Common myeloid progenitor, CD34-positive (primary cell): Measurements from ENCODE around the gene KREMEN2.

Experiments used
- CTCF ChIA-PET: fragments of 350-600 bp; sonication (Branson Sonifier 250); formaldehyde crosslinking; loops from one replicate; lab custom pipeline; 2021; ENCODE audit warnings: antibody characterized with exemption; lab: Charles Lee
- POLR2A ChIA-PET: fragments of 350-600 bp; sonication (Branson Sonifier 250); formaldehyde crosslinking; loops from one replicate; lab custom pipeline; 2021; ENCODE audit warnings: antibody characterized with exemption; lab: Charles Lee
- DNase-seq, 3 donors: peaks; one replicate each; pipeline versions ENCODE4 v3.0.0 to v3.0.0-alpha.2; 2013
- H3K27ac ChIP-seq, 2 experiments: 1 replicate in 1 of 2; 2 replicates in 1 of 2; pipeline ENCODE4 v1.7.0; 2013; ENCODE audit warnings: inconsistent platforms in 2 of 2, low read length in 2 of 2, mild to moderate bottlenecking in 2 of 2, low read depth in 1 of 2, moderate library complexity in 1 of 2; ENCODE audit not compliant: severe bottlenecking in 2 of 2, insufficient read depth in 1 of 2, poor library complexity in 1 of 2
- H3K27me3 ChIP-seq, 5 experiments: replicated peaks in 2 of 5; 1 replicate in 3 of 5; 2 replicates in 2 of 5; pipeline versions ENCODE4 v1.6.1 to v1.7.0; 2013; ENCODE audit warnings: low read length in 4 of 5, mild to moderate bottlenecking in 2 of 5, moderate library complexity in 2 of 5, inconsistent platforms in 1 of 5; ENCODE audit not compliant: insufficient read depth in 5 of 5, control insufficient read depth in 4 of 5
- H3K36me3 ChIP-seq, 4 experiments: 1 replicate in 2 of 4; 2 replicates in 2 of 4; pipeline versions ENCODE4 v1.6.1 to v1.7.0; 2013; ENCODE audit warnings: low read length in 3 of 4, control low read depth in 1 of 4, mild to moderate bottlenecking in 1 of 4; ENCODE audit not compliant: control insufficient read depth in 4 of 4, insufficient read depth in 4 of 4
- H3K4me1 ChIP-seq, 4 experiments: 1 replicate in 3 of 4; 2 replicates in 1 of 4; pipeline versions ENCODE4 v1.6.1 to v1.7.1; 2013; ENCODE audit warnings: low read length in 3 of 4, mild to moderate bottlenecking in 3 of 4, control low read depth in 1 of 4, inconsistent platforms in 1 of 4, moderate library complexity in 1 of 4; ENCODE audit not compliant: control insufficient read depth in 4 of 4, insufficient read depth in 4 of 4; ENCODE audit errors: control extremely low read depth in 1 of 4
- H3K4me3 ChIP-seq, 7 experiments: 1 replicate in 4 of 7; 2 replicates in 3 of 7; pipeline versions ENCODE4 v1.5.1 to v1.7.0; 2013; ENCODE audit warnings: mild to moderate bottlenecking in 7 of 7, low read length in 6 of 7, moderate library complexity in 6 of 7, inconsistent platforms in 2 of 7, low read depth in 2 of 7, control low read depth in 1 of 7; ENCODE audit not compliant: insufficient read depth in 4 of 7, control insufficient read depth in 1 of 7; ENCODE audit errors: extremely low read depth in 1 of 7
- H3K9me3 ChIP-seq, 5 experiments: 1 replicate in 4 of 5; 2 replicates in 1 of 5; pipeline versions ENCODE4 v1.6.1 to v1.7.1; 2013; ENCODE audit warnings: low read length in 4 of 5, mild to moderate bottlenecking in 2 of 5, inconsistent platforms in 1 of 5, low read depth in 1 of 5, moderate library complexity in 1 of 5; ENCODE audit not compliant: control insufficient read depth in 4 of 5, insufficient read depth in 2 of 5; ENCODE audit errors: control extremely low read depth in 1 of 5
- WGBS: methylation state at CpG from one replicate; pipeline ENCODE4 v1.1.5; 2013; ENCODE audit not compliant: insufficient coverage; 5-methylcytosine and 5-hydroxymethylcytosine counted together

KREMEN2 gene

DNA sequence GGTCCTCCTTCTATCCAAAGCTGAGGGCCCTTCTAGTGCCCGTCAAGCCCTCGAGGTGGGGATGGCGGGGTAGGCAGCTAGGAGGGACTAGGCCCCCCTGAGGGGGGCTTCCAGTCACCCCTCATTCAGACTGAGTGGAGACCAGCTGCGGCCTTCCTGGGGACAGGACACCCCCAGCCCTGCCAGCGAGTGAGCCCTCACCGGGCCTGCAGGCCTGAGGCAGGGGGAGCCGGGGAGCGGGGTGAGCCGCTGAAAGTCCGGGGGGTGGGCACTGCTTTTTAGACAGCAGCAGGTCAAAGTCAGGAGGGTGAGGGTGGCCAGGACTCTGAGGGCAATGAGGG is 8.7 kb upstream of the KREMEN2 start:
- Histone ChIP-seq H3K4me3 (peak overlapping the region in 6 of 7 experiments; percentile 31 to 76 (median 63)), H3K4me1 (peaks cover 0 to 28% (median 24%) of the 10 kb centered on the region in 4 experiments), H3K36me3 (peaks cover 0 to 21% (median 2%) of the 10 kb centered on the region in 4 experiments), H3K9me3 (no peaks in the 10 kb centered on the region), H3K27me3 (peaks cover 0 to 2% (median 0%) of the 10 kb centered on the region in 5 experiments), H3K27ac (no peak overlapping the region)
- POLR2A ChIA-PET, result no interaction called here
- DNase-seq, result no peak
- CTCF ChIA-PET, result interaction anchor here (2.1 to 2.4 kb wide), 2 partner anchors 12 kb away, joined by 6 to 9 read pairs; no protein-coding TSS in a partner anchor
- WGBS, result 13% methylated on average over 10 of the region's 10 CpGs

GRCh38 chr16:2955779-2956578 is 8.1 kb upstream of the KREMEN2 start:
- Histone ChIP-seq H3K27ac (peak overlapping the region; percentile 25), H3K4me3 (peak overlapping the region; percentile 39 to 76 (median 57)), H3K4me1 (peaks cover 0 to 28% (median 24%) of the 10 kb centered on the region in 4 experiments), H3K36me3 (peaks cover 0 to 16% (median 0%) of the 10 kb centered on the region in 4 experiments), H3K27me3 (peaks cover 0 to 2% (median 0%) of the 10 kb centered on the region in 5 experiments), H3K9me3 (no peaks in the 10 kb centered on the region)
- WGBS, result 5% methylated on average over 19 of the region's 21 CpGs
- ChIA-PET POLR2A (no interaction called here), CTCF (interaction anchor here (0.7 to 2.4 kb wide), 7 partner anchors 8 to 136 kb away, joined by 3 to 11 read pairs (median 5); no protein-coding TSS in a partner anchor)
- DNase-seq, result peak in 2 of 3 donors; percentile 38 to 53

DNA sequence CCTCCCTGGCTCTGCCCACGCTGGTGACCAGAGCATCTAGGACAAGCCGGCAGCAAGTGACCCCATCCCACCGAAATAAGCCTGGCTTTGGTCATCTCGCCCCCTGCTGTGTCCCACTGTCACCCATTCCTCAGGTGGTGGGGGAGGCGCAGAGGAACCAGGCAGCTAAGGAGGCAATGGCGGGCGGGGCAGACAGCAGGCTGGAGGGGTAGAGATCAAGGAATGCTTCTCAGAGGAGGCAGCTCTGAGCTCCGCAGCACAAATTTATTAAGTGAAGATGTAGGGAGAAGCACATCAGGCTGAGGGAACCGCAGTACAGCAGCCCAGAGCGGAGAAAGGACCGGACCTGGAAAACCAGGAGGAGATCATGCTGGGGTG is 7.5 kb upstream of the KREMEN2 start:
- ChIA-PET POLR2A (no interaction called here), CTCF (interaction anchor here (0.7 to 2.4 kb wide), 7 partner anchors 9 to 136 kb away, joined by 3 to 11 read pairs (median 5); no protein-coding TSS in a partner anchor)
- 97% methylated on average over 4 of the region's 11 CpGs for WGBS
- H3K27ac ChIP-seq, result no peak overlapping the region
- peaks cover 0 to 13% (median 0%) of the 10 kb centered on the region in 4 experiments for H3K36me3 ChIP-seq
- peaks cover 0 to 29% (median 25%) of the 10 kb centered on the region in 4 experiments for H3K4me1 ChIP-seq
- peaks cover 0 to 2% (median 0%) of the 10 kb centered on the region in 5 experiments for H3K27me3 ChIP-seq
- no peak for DNase-seq
- no peaks in the 10 kb centered on the region for H3K9me3 ChIP-seq
- peak overlapping the region in 3 of 7 experiments; percentile 57 to 76 (median 72) for H3K4me3 ChIP-seq

GRCh38 chr16:2959206-2959605 is 4.9 kb upstream of the KREMEN2 start:
- Histone ChIP-seq H3K27ac (no peak overlapping the region), H3K27me3 (peaks cover 0 to 27% (median 16%) of the 10 kb centered on the region in 5 experiments), H3K4me3 (no peak overlapping the region), H3K9me3 (no peaks in the 10 kb centered on the region), H3K36me3 (no peaks in the 10 kb centered on the region), H3K4me1 (peaks cover 0 to 45% (median 39%) of the 10 kb centered on the region in 4 experiments)
- ChIA-PET POLR2A (no interaction called here), CTCF (interaction anchor here (0.8 to 1.9 kb wide), 6 partner anchors 11 to 120 kb away, joined by 3 to 6 read pairs (median 4); no protein-coding TSS in a partner anchor)
- no peak for DNase-seq
- WGBS, result 96% methylated on average over 9 of the region's 10 CpGs

- no peaks in the 10 kb centered on the region for H3K9me3 ChIP-seq
- peaks cover 0 to 46% (median 39%) of the 10 kb centered on the region in 4 experiments for H3K4me1 ChIP-seq
- no peak overlapping the region for H3K27ac ChIP-seq
- peaks cover 0 to 38% (median 18%) of the 10 kb centered on the region in 5 experiments for H3K27me3 ChIP-seq
- CTCF ChIA-PET, result interaction anchor here (0.7 to 1.9 kb wide), 7 partner anchors 10 to 1337 kb away, joined by 3 to 6 read pairs (median 3); no protein-coding TSS in a partner anchor
- H3K4me3 ChIP-seq, result no peak overlapping the region
- whole genome bisulfite sequencing, result 89% methylated on average over 14 of the region's 17 CpGs
- POLR2A ChIA-PET, result no interaction called here
- no peaks in the 10 kb centered on the region for H3K36me3 ChIP-seq
- DNase-seq, result no peak
Measured at GRCh38 chr16:2960183-2961010, 3.7 kb upstream of the KREMEN2 start.

- no peak overlapping the region for H3K4me3 ChIP-seq
- ChIA-PET CTCF (interaction anchor here (1.1 to 2.8 kb wide), 6 partner anchors 10 to 35 kb away, joined by 3 to 13 read pairs (median 4); no protein-coding TSS in a partner anchor), POLR2A (no interaction called here)
- no peak for DNase-seq
- no peaks in the 10 kb centered on the region for H3K36me3 ChIP-seq
- H3K27me3 ChIP-seq, result peaks cover 0 to 58% (median 24%) of the 10 kb centered on the region in 5 experiments
- no peaks in the 10 kb centered on the region for H3K9me3 ChIP-seq
- WGBS, result 38% methylated on average over 20 of the region's 28 CpGs
- H3K27ac ChIP-seq, result no peak overlapping the region
- peaks cover 0 to 46% (median 35%) of the 10 kb centered on the region in 4 experiments for H3K4me1 ChIP-seq
Measured at GRCh38 chr16:2962334-2963073, 1.6 kb upstream of the KREMEN2 start.
